HG02571 (cell line): ENCODE measurements around the gene NRXN2.
"Not testable (repeated sequence)": the region's sequence is repeated elsewhere in the genome, so short reads cannot be mapped to it uniquely, and the experiment has no call there.

Experiments used
- ATAC-seq: cut with Tn5 transposase; IDR thresholded peaks from one replicate; pipeline ENCODE4 v1.9.1; 2021; ENCODE audit warnings: mild to moderate bottlenecking, moderate library complexity; ENCODE audit not compliant: unreplicated experiment

The NRXN2 gene

DNA sequence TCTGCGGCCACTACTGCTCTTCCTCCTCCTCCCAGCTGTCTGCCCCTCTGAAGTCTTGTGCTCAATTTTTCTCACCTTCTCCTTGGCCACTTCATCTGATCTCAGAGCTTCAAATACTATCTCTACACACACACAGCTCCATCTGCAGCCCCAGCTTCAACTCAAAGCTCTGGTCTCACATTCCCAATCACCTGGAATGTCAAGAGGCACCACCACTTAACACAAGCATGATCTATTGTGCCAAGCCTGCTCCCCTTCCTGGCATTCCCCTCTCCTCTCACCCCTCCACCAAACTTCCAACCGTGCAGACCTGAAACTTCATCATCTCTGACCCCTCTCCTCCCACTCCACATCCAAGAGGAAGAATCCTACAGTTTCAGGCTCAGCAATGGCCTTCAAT, 17.5 kb downstream of the NRXN2 start:
- no peak for ATAC-seq

DNA sequence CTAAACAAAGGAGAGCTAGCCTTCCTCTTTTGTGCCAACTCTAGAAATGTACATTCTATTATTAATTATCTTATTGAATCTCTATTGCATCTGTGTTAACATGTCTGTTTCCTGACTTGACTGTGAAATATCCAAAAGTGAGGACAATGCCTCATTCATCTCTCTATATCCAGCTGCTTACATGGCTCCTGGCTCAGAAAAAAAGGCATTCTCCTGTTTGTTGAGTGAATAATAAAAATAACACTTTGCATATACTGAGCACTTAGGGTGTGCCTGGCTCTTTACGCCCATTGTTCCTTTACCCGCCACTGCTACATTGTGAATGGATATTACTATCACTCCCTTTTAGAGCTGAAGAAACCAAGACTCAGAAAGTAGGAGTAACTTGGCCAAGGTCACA, 19.9 kb downstream of the NRXN2 start:
- ATAC-seq, result no peak

- ATAC-seq, result not testable (repeated sequence)
Measured at GRCh38 chr11:64701956-64702355, 21.0 kb downstream of the NRXN2 start.

DNA sequence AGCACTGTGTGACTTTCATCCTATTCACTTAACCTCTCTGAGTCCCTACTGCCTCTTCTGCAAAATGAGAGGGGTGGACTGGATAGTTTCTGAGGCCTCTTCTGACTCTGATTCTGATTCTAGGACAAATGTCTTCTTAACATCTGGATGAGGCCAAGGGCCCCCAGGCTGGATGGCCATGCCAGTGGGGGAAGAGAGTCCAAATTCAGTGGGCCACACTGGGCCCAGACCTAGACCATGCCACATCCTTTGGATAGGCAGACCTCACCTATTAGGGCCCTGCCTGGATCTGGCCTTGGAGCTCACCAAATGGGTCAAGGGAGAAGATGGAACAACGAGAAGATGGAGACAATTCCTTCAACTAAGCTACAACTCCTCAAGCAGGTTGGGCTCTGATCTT, 24.6 kb downstream of the NRXN2 start:
- no peak for ATAC-seq

DNA sequence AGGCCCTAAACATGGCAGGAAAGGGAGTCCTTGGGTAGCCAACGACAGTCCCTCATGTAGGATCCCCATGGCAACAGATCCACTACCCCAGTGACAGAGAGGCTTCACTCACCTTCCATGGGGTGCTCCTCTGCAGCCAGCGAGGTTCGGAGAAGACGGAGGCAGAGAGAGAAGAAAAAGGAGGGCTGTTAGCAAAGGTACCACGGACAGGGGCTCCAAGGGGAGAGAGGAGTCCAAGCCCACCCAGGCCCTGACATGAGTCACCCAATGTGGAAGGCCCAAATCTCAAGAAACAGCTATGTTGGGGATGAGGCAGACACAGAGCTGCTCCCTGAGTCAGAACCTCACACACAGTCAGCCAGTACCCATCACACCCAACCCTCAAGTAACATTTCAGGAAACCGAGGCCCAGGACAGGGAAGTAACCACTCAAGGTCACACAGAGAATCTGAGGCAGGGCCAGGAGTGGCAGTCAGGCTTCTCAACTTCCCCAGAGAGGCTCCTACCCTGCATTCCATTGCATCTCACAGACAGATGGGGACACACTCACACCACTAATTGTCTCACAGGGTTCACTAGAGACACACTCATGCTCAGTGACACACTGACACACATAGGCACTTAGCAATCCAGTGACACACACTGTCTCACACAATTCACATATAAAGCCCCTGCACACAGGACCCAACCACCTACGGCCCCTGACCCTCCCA, 25.2 kb downstream of the NRXN2 start:
- ATAC-seq, result no peak

- ATAC-seq, result no peak
Measured at GRCh38 chr11:64696045-64696444, 27.0 kb downstream of the NRXN2 start.

DNA sequence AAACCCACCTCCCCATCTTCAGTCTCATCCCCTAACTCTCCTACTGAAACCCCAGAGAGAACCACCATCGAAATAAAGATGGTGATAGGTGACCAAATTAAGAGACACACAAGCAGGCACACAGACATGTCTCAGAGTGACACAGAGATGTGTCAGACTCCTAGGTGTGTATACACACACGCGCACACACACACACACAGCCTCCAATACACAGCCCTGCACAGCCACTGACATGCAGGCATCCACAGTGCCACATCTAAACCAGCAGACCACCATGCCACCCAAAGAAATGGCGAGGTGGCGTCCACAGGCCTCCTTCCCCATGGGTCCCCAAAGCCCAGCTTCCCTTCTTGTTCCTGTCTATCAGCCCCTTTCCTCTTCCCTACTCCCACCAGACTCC, 27.4 kb downstream of the NRXN2 start:
- no peak for ATAC-seq

DNA sequence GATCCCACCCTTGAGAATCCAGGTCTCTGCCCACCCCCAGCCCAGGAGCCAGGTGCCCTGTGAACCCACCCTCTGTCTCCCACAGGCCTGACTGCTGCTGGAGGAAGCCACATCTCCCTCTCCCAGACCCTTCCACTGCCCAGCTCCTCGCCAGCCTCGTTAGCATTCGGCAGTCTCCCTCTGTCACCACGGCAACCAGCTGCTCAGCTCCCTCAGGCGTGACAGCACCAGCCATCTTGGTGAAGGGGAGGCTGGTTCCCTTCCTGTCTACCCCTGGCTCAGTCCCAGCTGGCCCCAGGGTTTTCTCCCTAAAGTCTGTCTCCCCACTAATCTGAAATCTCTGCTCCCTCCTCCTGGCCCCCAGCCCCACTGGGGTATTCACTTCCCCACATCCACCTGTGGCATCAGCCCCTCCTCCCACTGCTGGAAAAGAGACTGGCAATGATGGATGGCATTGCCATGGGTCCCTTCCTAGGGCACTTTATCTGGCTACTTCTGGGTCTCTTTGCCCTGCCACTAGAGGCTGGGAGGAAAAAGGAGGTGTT, 28.1 kb downstream of the NRXN2 start:
- no peak for ATAC-seq

GRCh38 chr11:64694026-64694755, 28.8 kb downstream of the NRXN2 start:
- ATAC-seq, result no peak

- ATAC-seq, result no peak
Measured at GRCh38 chr11:64692764-64693331, 30.1 kb downstream of the NRXN2 start.

- no peak for ATAC-seq
Measured at GRCh38 chr11:64691543-64691942, 31.5 kb downstream of the NRXN2 start.

- ATAC-seq, result no peak
Measured at GRCh38 chr11:64690235-64690634, 32.8 kb downstream of the NRXN2 start.

DNA sequence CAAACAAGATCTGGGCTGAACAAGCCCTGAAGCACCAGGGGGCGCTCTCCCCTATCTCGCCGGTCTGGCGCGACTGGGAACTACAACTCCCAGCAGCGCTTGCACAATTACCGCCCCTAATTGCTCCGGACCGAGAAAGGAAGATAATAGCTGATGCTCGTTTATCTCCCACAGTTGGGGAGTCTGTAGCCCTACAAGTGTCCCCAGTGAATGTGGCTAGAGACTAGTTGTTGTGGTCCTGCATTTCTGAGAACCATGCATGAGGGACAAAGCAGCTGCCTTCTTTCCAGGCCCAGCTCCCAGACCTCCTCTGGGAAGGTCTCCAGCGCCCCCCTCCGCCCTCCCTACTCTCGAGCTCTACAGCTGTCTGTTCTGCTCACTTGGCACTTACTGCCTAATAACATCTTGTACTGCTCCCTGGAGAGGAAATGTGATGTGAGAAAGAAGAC, 34.4 kb downstream of the NRXN2 start:
- no peak for ATAC-seq

GRCh38 chr11:64687643-64688533, 35.1 kb downstream of the NRXN2 start:
- ATAC-seq, result no peak

DNA sequence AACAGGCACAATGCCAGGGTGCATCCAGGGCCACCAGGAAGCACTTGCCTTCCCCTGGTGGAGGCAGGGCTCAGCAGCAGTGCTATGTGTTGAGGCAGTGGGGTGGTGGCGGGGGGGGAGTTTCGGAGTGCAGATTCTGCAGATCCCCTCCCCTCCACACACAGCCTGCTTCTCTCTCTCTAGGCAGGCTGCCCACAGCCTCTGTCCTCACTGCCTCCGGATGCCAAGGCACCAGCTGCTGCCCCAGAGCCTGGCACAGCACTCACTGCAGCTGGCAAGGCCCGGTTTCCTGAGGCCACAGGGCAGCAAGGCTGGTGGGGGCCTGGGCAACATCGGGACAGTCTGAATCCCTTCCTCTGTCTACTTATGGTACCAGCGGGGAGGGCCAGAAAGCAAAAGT, 35.8 kb downstream of the NRXN2 start:
- ATAC-seq, result no peak

DNA sequence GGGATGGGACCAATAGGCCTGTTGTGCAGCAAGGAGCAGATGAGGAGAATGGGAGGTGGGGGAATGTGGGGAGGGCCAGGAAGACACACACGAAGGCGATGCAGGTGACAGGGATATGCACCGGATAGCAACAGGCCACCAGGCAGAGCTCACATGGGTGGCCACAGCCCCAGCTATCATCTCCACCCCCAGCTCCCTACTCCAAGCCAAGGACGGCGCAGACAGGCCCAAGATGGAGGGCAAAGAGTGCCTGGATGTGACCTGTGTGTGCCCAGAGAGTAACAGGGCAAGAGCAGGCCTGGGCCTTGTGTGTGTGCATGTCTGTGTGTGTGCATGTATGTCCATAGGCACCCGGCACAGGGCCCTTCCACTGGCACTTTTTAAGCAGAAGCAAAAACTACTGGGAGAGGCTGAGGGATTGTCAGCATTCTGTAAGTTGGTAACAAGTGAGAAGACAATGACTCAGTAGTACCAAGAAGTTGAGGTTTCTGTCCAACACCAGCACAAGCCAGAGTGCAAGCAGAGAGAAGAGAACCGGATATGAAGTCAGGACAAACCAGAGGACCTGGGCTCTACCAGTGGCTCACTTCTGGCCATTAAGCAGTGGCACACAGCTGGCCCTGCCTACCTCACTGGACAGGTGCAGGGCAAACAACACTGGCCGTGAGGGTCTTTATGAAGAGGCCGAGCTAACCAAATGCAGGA, 36.4 kb downstream of the NRXN2 start:
- ATAC-seq, result no peak

- ATAC-seq, result no peak
Measured at GRCh38 chr11:64685536-64685935, 37.5 kb downstream of the NRXN2 start.

GRCh38 chr11:64684357-64684756, 38.6 kb downstream of the NRXN2 start:
- no peak for ATAC-seq

- ATAC-seq, result no peak
Measured at GRCh38 chr11:64681171-64681570, 41.8 kb downstream of the NRXN2 start.

GRCh38 chr11:64679846-64680245, 43.2 kb downstream of the NRXN2 start:
- ATAC-seq, result no peak
